NCI-H2196 (cell line): ENCODE results near the gene SNAPIN.

Experiments
- DNase-seq: peaks from one replicate; lab custom pipeline; 2025; ENCODE audit not compliant: unreplicated experiment; lab: John Stamatoyannopoulos, UW

SNAPIN gene

DNA sequence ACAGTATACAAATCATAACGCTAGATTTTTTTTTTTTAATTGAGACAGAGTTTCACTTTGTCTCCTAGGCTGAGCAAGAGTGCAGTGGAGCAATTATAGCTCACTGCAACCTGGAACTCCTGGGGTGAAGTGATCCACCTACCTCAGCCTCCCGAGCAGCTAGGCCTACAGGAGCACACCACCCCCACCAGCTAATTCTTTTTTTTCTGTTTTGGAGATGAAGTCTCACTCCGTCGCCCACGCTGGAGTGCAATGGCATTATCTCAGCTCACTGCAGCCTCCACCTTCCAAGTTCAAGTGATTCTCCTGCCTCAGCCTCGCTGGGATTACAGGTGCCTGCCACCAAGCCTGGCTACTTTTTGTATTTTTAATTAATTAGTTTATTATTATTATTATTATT is 41.3 kb downstream of the SNAPIN start:
- no peak for DNase-seq

DNA sequence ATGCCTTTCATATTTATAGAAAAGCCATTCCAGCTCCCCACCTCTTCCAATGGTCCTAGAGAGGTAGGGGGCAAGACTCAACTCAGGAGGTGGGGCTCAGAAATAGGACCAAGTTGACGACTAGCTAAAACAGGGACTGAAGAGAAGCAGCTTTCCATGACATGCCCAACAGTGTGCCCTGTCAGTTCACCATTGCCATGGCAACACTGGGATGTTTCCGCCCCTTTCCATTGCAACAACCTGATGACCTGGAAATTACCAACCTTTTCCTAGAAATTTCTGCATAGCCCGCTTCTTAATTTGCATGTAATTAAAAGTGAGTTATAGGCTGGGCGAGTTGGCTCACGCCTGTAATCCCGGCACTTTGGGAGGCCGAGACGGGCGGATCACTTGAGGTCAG is 47.0 kb downstream of the SNAPIN start:
- no peak for DNase-seq

DNA sequence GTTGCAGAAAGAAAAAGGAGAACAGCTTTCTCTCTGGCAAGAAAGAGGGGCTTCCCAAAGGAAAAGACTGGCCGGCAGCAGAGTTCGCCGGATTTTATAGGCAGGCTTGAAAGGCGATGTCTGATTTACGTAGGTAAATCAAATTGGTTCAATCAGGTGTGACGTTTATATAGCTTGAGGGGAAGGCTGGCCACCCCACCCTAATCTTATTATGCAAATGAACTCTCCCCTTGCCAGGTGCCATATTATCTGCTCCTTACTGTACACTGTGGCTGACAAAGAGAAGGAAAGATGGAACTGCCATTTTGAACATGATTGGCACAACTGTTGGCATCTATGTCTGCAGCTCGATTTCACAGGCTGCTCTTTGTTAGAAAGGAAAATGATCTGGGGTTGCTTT is 52.5 kb downstream of the SNAPIN start:
- no peak for DNase-seq
